Aorta (tissue), 5 donors: ENCODE measurements around the gene RALGPS2. TPM values are rescaled to one million over a fixed set of nuclear protein-coding genes. Genes with fewer than 3 reads are reported as not detected.

Experiments
- ATAC-seq: fragments of 200-7000 bp; cut with Tn5 transposase; one replicate; pipeline ENCODE4 v1.9.1; 2022; ENCODE audit warnings: moderate library complexity; ENCODE audit not compliant: low FRiP score
- DNase-seq, 2 donors: peaks; one replicate each; pipeline ENCODE4 v3.0.0-alpha.2; 2020
- H3K27ac ChIP-seq, 2 donors: one replicate each; pipeline ENCODE4 v1.5.1; 2013; ENCODE audit warnings: low read length in 2 of 2, mild to moderate bottlenecking in 2 of 2, moderate library complexity in 2 of 2, control low read depth in 1 of 2, inconsistent platforms in 1 of 2, low read depth in 1 of 2
- H3K27me3 ChIP-seq, 2 donors: one replicate each; pipeline ENCODE4 v1.6.1; 2013; ENCODE audit warnings: control low read depth in 1 of 2, low read length in 1 of 2, mild to moderate bottlenecking in 1 of 2, moderate library complexity in 1 of 2; ENCODE audit not compliant: insufficient read depth in 2 of 2, control insufficient read depth in 1 of 2
- H3K36me3 ChIP-seq, 2 donors: one replicate each; pipeline ENCODE4 v1.6.1; 2013; ENCODE audit warnings: control low read depth in 1 of 2, low read length in 1 of 2, mild to moderate bottlenecking in 1 of 2; ENCODE audit not compliant: insufficient read depth in 2 of 2, control insufficient read depth in 1 of 2
- H3K4me1 ChIP-seq, 2 donors: one replicate each; pipeline ENCODE4 v1.6.1; 2013; ENCODE audit warnings: low read length in 2 of 2, control low read depth in 1 of 2, mild to moderate bottlenecking in 1 of 2, moderate library complexity in 1 of 2; ENCODE audit not compliant: insufficient read depth in 2 of 2, control insufficient read depth in 1 of 2
- H3K4me3 ChIP-seq, 2 donors: one replicate each; pipeline ENCODE4 v1.5.1; 2013; ENCODE audit warnings: low read length in 2 of 2, control low read depth in 1 of 2, mild to moderate bottlenecking in 1 of 2
- H3K9me3 ChIP-seq: one replicate; pipeline ENCODE4 v1.6.1; 2013; ENCODE audit warnings: mild to moderate bottlenecking, low read length; ENCODE audit not compliant: control insufficient read depth
- WGBS, 2 donors: extraction: QIAGEN DNeasy Blood & Tissue Kit; methylation state at CpG; one replicate each; pipeline ENCODE4 v1.1.7; 2013; 5-methylcytosine and 5-hydroxymethylcytosine counted together
- intact Hi-C, 2 donors: fragments of 100-400 bp; cut with DNase I; formaldehyde crosslinking; loops; one replicate each; pipeline versions ENCODE4 v1.14.2 to v1.15.0; 2022
- polyA plus RNA-seq, 2 donors: library from polyadenylated mRNA; stranded (reverse); fragments of 200-250 nt; gene quantifications; one replicate each; pipeline ENCODE4 v1.2.3, GENCODE V29; 2013
- total RNA-seq, 2 donors: library from RNA; stranded (reverse); fragmentation: NEBNext Ultra II Directional; extraction: Animal tissue kit (Norgen Biotek cat#: 25700); gene quantifications; one replicate each; pipeline ENCODE4 v1.2.1, GENCODE V29; 2021
- donor health status: healthy with polysubstance abuse.
- donor health status: Bipolar disorder and iron deficiency.
- donor health status: DM: no; HTN: no; CAD: no.
- donor health status: DM: no; HTN: no; CAD: no.
- donor health status: DM: yes; HTN: yes; CAD: no.

Gene RALGPS2
- total and polyA plus RNA-seq, 4 donors, result 0.18 to 14.1 (median 4.8) TPM

DNA sequence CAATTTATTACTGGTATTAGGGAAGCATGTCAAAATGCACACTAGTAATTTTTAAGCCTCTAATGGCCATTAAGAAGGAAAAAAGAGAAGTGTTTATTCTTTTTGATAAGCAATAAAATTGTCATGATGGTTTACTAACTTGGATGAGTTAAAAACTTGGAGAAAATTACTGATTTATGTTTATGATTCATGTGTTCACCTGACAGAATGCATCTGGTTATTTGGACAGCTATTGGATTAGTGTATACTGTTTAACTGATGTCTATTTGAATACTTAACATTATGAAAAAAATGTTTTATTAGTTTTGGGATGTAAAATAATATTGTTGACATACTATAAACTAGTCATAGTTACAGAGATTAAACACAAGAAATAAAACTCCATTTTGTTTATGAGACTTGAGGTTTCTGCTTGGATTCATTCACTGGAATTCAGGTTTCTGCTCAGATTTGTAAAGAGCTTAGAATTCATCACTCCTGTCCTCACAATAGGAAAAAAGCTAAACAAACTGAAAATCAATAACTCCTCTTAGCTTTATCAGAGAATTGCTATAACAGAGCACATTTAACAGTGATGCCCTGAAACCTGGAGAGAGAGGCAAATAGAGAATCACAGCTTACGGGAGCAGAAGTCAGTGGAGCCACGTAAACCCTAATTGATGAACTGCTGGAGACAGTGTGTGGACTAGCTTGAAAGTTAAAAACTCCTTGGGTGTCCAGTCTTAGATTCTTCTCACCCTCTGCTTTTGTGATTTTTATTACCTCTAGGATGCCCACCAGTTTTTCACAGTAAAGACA, 56.7 kb downstream of the RALGPS2 start:
- no peak for ATAC-seq
- Histone ChIP-seq H3K27me3 (no peaks in the 10 kb centered on the region), H3K27ac (no peak overlapping the region), H3K9me3 (no peaks in the 10 kb centered on the region), H3K4me1 (no peaks in the 10 kb centered on the region), H3K36me3 (no peaks in the 10 kb centered on the region), H3K4me3 (no peak overlapping the region)
- no peak for DNase-seq
- intact Hi-C loops, result no loop called here
- 96 to 97% methylated on average over 2 of the region's 2 CpGs for WGBS, 2 donors

DNA sequence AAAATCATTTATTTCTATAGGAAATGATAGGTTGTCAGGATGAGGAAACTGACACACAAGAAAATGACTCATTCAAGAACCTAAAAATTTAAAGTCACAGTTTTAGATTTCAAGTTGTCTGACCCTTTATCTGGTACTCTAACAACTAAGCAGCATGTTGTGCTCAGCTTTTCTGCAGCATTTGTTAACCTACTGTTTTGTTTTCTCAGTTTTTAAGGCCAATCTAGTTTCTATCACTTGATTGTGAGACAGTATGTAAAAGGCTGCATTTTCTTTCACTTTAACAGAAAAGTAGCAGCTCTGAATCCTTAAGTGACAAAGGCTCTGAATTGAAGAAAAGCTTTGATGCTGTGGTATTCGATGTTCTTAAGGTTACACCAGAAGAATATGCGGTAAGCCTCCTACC, 59.1 kb downstream of the RALGPS2 start:
- no peak for DNase-seq
- Histone ChIP-seq H3K27ac (no peak overlapping the region), H3K36me3 (no peaks in the 10 kb centered on the region), H3K4me1 (no peaks in the 10 kb centered on the region), H3K27me3 (no peaks in the 10 kb centered on the region), H3K9me3 (no peaks in the 10 kb centered on the region), H3K4me3 (no peak overlapping the region)
- ATAC-seq, result no peak
- intact Hi-C loops, result no loop called here
- 91 to 94% methylated on average over 2 of the region's 2 CpGs for WGBS, 2 donors

DNA sequence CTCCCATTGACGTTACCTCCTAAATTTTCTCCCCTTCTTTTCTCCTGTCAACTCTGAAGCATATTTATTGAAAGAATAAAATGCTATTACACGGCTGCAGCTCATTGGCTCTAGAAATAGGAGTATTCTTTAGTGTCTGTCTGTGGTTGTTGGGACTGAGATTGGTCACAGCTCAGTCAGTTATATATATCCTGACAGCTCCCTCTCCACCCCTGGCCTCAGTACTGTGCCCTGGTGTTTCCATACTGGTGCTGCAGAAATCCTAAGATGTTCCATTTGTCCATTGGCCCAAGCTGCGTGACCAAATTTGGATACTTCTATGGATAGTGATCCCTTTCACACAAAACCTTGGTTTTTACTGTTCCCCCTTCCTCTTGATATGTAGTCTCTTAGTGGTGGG, 67.3 kb downstream of the RALGPS2 start:
- Histone ChIP-seq H3K9me3 (no peaks in the 10 kb centered on the region), H3K27ac (no peak overlapping the region), H3K36me3 (no peaks in the 10 kb centered on the region), H3K27me3 (no peaks in the 10 kb centered on the region), H3K4me3 (no peak overlapping the region), H3K4me1 (no peaks in the 10 kb centered on the region)
- 82 to 90% methylated on average over 3 of the region's 3 CpGs for WGBS, 2 donors
- intact Hi-C loops, result no loop called here
- DNase-seq, result no peak
- ATAC-seq, result no peak

DNA sequence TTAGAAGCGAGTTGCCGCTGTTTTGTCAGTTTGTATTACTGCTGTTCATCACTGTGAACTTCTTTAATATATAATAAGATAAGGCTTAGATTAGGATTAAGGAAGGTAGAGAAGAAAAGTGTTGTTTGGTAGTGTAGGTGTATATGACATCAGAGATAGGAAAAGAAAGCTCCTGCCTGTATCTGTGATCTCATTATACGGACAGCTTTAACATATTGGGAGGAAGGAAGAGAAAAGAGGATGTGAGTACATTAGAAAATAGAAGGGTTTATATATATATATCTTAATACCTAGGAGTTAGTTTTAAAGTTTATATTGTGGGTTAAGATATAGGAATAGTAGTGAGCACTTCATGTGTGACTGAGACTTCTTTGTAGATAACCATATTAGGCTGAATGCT, 71.0 kb downstream of the RALGPS2 start:
- WGBS, 2 donors, result 95% methylated on average over 3 of the region's 3 CpGs
- Histone ChIP-seq H3K4me1 (no peaks in the 10 kb centered on the region), H3K4me3 (no peak overlapping the region), H3K9me3 (peaks cover 2% of the 10 kb centered on the region), H3K36me3 (no peaks in the 10 kb centered on the region), H3K27ac (no peak overlapping the region), H3K27me3 (no peaks in the 10 kb centered on the region)
- intact Hi-C loops, result no loop called here
- DNase-seq (no peak), ATAC-seq (no peak)

DNA sequence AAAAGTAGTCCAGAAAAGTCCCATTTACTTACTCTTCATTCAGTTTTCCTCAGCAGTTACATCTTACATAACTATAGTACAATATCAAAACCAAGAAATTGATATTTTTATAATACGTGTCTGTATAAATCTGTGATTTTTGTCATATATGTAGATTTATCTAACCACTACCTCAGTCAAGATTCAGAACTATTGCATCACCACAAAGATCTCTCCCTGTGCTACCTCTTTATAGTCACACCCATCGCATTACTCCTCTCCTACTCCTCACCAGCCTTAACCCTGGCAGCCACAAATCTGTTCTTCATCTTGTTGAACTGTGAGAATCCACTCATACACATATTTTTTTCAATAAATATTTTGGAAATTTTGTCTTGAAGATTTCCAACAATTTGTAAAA, 72.5 kb downstream of the RALGPS2 start:
- 95 to 96% methylated on average over 2 of the region's 2 CpGs for WGBS, 2 donors
- Histone ChIP-seq H3K4me3 (no peak overlapping the region), H3K9me3 (peaks cover 2% of the 10 kb centered on the region), H3K4me1 (no peaks in the 10 kb centered on the region), H3K27ac (no peak overlapping the region), H3K36me3 (no peaks in the 10 kb centered on the region), H3K27me3 (no peaks in the 10 kb centered on the region)
- ATAC-seq (no peak), DNase-seq (no peak)
- intact Hi-C loops, result no loop called here

DNA sequence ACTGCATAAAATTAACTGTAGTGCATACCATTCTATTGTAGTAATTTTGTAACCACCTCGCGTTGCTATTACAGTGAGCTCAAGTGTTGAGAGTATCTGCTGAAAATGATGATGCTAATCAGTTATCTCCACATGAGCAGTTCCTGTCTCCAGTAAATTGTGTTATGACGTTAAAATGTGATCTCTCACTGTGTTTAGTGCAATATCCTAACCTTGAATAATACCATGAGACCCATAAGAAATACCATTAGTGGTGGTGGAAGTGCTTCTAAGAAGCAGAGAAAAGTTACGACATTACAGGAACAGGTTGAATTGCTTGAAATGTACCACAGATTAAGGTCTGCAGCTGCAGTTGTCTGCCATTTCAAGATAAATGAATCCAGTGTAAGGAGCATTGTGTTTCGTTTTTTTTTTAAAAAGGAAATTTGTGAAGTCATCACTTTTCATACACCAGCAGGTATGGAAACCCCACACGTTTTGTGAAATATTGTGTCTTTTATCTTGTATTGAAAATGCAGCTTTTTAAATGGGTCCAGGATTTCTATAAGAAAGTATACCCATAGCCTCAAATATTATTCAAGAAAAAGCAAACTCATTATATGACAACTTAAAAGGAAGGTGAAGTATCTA, 73.3 kb downstream of the RALGPS2 start:
- DNase-seq (no peak), ATAC-seq (no peak)
- WGBS, 2 donors, result 93 to 96% methylated on average over 6 of the region's 6 CpGs
- H3K4me3 ChIP-seq, result no peak overlapping the region
- intact Hi-C loops, result no loop called here
- H3K27ac ChIP-seq, result no peak overlapping the region
- H3K4me1 ChIP-seq, result no peaks in the 10 kb centered on the region
- no peaks in the 10 kb centered on the region for H3K27me3 ChIP-seq
- H3K36me3 ChIP-seq, result no peaks in the 10 kb centered on the region
- peaks cover 2% of the 10 kb centered on the region for H3K9me3 ChIP-seq

DNA sequence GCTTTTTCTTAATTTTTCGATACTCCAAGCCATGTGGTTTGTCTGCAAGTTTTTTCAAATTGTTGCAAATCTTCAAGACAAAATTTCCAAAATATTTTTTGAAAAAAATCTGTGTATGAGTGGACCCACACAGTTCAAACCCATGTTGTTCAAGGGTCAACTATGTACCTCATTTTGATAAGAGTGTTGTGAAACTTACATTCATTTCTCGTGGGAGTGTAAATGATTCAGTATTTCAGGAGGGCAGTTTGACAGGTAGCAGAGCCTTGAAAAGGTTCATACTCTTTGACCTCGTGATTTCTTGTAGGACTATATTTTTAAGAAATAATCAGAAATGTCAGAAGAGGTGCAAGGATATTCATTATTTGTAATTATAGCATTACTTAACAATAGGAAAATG, 77.8 kb downstream of the RALGPS2 start:
- DNase-seq (no peak), ATAC-seq (no peak)
- no peak overlapping the region for H3K4me3 ChIP-seq
- no peak overlapping the region for H3K27ac ChIP-seq
- 84 to 88% methylated on average over 3 of the region's 3 CpGs for WGBS, 2 donors
- H3K27me3 ChIP-seq, result no peaks in the 10 kb centered on the region
- intact Hi-C loops, result no loop called here
- no peaks in the 10 kb centered on the region for H3K36me3 ChIP-seq
- H3K9me3 ChIP-seq, result peaks cover 2% of the 10 kb centered on the region
- H3K4me1 ChIP-seq, result no peaks in the 10 kb centered on the region

DNA sequence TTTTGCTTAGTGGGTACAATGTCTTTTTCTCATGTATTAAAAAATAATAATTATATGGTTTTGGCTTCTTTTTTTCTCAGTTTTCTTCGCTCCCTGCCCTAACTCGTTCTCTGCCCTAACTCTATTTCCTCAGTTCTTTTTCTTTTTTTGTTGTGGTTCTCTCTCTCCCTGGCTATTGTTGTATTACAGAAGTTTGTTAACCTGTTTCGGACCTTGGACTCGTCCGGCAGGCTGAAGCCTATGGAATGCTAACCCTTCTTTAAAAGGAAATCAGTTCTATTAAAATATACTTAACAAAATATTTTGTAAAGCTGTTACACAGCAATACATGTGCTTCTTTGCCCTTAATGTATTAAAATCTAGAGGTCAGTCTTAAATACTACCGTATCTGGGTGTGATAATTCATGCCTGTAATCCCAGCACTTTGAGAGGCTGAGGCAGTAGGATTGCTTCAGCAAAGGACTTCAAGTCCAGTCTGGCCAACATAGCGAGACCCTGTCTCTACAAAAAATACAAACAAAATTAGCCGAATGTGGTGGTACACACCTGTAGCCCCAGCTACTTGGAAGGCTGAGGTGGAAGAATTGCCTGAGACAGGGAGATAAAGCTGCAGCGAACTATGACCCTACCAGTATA, 81.7 kb downstream of the RALGPS2 start:
- ATAC-seq, result no peak
- Histone ChIP-seq H3K36me3 (no peaks in the 10 kb centered on the region), H3K27me3 (no peaks in the 10 kb centered on the region), H3K9me3 (no peaks in the 10 kb centered on the region), H3K4me3 (no peak overlapping the region), H3K4me1 (no peaks in the 10 kb centered on the region), H3K27ac (no peak overlapping the region)
- WGBS, 2 donors, result 94% methylated on average over 9 of the region's 9 CpGs
- intact Hi-C loops, result no loop called here
- no peak for DNase-seq

DNA sequence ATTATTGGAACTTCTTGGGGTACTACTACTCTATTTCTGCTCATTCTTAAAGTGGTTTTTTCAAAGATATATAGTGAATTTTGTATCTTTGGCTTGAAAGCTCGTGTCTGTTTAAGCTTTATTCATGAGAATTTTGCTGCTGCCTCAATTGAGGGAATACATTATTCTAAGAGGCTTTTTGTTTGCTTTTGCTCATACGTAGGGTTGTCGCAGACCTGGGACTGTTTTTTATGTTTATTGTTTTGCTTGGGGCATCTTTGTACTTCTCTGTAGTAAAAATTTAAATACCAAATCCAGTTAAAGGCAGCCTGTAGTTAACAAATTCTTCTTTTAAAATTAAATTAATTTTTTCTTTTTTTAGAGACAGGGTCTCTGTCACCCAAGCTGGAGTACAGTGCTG, 83.5 kb downstream of the RALGPS2 start:
- WGBS, 2 donors, result 92 to 93% methylated on average over 3 of the region's 3 CpGs
- H3K27ac ChIP-seq, result no peak overlapping the region
- no peak for DNase-seq
- no peaks in the 10 kb centered on the region for H3K4me1 ChIP-seq
- H3K27me3 ChIP-seq, result no peaks in the 10 kb centered on the region
- no peaks in the 10 kb centered on the region for H3K36me3 ChIP-seq
- no peak for ATAC-seq
- no peaks in the 10 kb centered on the region for H3K9me3 ChIP-seq
- H3K4me3 ChIP-seq, result no peak overlapping the region
- intact Hi-C loops, result no loop called here
